Measurements from ENCODE around the gene SPI1. TPM values are rescaled to one million over a fixed set of nuclear protein-coding genes. Genes with fewer than 3 reads are reported as not detected.
"Not testable (repeated sequence)": the region's sequence is repeated elsewhere in the genome, so short reads cannot be mapped to it uniquely, and the experiment has no call there.

The SPI1 gene
- polyA plus RNA-seq, 2 donors = 3.9 to 6.8 TPM

DNA sequence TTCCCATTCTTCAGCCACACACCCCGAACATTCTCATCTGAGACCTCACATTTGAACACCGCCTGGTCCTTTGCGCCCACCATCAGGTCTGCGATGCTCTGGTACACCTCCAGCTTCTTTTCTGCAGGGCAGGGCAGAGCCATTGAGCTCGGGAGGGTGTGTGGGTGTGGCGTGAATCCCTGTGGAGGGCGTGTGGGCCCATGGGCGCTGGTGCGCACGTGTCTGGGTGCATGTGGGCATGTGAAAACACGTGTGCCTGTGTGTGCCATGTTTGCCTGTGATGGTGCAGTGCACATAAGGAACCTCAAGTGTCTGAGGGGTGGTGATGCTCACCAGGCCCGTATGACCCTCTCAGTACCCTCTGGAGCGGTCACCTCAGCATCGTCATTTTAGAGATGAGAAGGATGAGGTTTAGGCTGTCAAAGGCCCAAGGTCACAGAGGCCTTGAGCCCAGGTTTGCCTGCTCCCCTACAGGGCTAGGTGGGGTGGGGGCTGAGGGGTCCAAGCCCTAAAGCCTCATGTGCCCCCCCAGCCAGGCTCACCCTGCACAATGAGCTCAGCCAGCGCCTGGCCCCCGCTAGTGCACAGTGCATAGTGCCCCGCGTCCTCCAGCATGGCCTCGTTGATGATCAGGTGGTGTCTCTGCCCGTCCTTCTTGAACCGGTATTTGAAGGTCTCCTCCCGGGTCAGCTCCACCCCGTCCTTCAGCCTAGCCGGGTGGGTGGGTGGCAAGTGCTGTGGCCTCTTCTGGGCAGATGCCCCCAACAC lies 36.1 kb downstream of the SPI1 start:
- H3K4me1 ChIP-seq (ENCODE audit: control insufficient read depth in 2 of 2, insufficient read depth in 2 of 2, low read length in 1 of 2) = no peaks in the 10 kb centered on the region
- WGBS, 2 donors = 80 to 82% methylated on average over 24 of the region's 24 CpGs
- H3K27me3 ChIP-seq (ENCODE audit: control insufficient read depth in 1 of 2, insufficient read depth in 2 of 2, low read length in 2 of 2) = no peaks in the 10 kb centered on the region
- no peak overlapping the region for H3K27ac ChIP-seq (ENCODE audit: low read depth in 2 of 2, low read length in 1 of 2)
- H3K9me3 ChIP-seq (ENCODE audit: control insufficient read depth in 2 of 2, insufficient read depth in 1 of 2, low read depth in 1 of 2, low read length in 1 of 2) = no peaks in the 10 kb centered on the region
- H3K36me3 ChIP-seq (ENCODE audit: control insufficient read depth in 2 of 2, insufficient read depth in 2 of 2, low read length in 1 of 2) = no peaks in the 10 kb centered on the region
- H3K4me3 ChIP-seq (ENCODE audit: low read depth in 1 of 2, low read length in 2 of 2) = no peak overlapping the region

GRCh38 chr11:47340980-47341775 lies 37.2 kb downstream of the SPI1 start:
- Histone ChIP-seq H3K27ac (ENCODE audit: low read depth in 2 of 2, low read length in 1 of 2) (no peak overlapping the region), H3K27me3 (ENCODE audit: control insufficient read depth in 1 of 2, insufficient read depth in 2 of 2, low read length in 2 of 2) (no peaks in the 10 kb centered on the region), H3K9me3 (ENCODE audit: control insufficient read depth in 2 of 2, insufficient read depth in 1 of 2, low read depth in 1 of 2, low read length in 1 of 2) (no peaks in the 10 kb centered on the region), H3K4me3 (ENCODE audit: low read depth in 1 of 2, low read length in 2 of 2) (no peak overlapping the region), H3K4me1 (ENCODE audit: control insufficient read depth in 2 of 2, insufficient read depth in 2 of 2, low read length in 1 of 2) (no peaks in the 10 kb centered on the region), H3K36me3 (ENCODE audit: control insufficient read depth in 2 of 2, insufficient read depth in 2 of 2, low read length in 1 of 2) (no peaks in the 10 kb centered on the region)
- 61 to 66% methylated on average over 18 of the region's 18 CpGs for WGBS, 2 donors

DNA sequence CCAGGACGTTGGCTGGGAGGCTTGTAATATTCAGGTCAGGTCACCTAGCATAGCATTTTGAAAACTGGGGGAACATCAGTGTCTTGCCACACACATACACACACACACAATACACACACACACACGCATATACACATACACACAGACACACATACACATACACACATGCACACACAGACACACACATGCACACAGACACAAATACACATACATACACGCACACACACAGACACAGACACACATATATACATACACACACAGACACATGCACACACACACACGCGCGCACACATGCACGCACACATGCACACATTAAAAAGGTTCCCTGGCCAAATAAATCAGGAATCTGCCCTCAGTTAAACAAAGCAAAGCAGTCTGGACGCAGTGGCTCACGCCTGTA lies 38.3 kb downstream of the SPI1 start:
- Histone ChIP-seq H3K9me3 (ENCODE audit: control insufficient read depth in 2 of 2, insufficient read depth in 1 of 2, low read depth in 1 of 2, low read length in 1 of 2) (no peaks in the 10 kb centered on the region), H3K4me3 (ENCODE audit: low read depth in 1 of 2, low read length in 2 of 2) (no peak overlapping the region), H3K36me3 (ENCODE audit: control insufficient read depth in 2 of 2, insufficient read depth in 2 of 2, low read length in 1 of 2) (no peaks in the 10 kb centered on the region), H3K4me1 (ENCODE audit: control insufficient read depth in 2 of 2, insufficient read depth in 2 of 2, low read length in 1 of 2) (no peaks in the 10 kb centered on the region), H3K27me3 (ENCODE audit: control insufficient read depth in 1 of 2, insufficient read depth in 2 of 2, low read length in 2 of 2) (no peaks in the 10 kb centered on the region), H3K27ac (ENCODE audit: low read depth in 2 of 2, low read length in 1 of 2) (no peak overlapping the region)
- WGBS, 2 donors = 71 to 76% methylated on average over 9 of the region's 9 CpGs

DNA sequence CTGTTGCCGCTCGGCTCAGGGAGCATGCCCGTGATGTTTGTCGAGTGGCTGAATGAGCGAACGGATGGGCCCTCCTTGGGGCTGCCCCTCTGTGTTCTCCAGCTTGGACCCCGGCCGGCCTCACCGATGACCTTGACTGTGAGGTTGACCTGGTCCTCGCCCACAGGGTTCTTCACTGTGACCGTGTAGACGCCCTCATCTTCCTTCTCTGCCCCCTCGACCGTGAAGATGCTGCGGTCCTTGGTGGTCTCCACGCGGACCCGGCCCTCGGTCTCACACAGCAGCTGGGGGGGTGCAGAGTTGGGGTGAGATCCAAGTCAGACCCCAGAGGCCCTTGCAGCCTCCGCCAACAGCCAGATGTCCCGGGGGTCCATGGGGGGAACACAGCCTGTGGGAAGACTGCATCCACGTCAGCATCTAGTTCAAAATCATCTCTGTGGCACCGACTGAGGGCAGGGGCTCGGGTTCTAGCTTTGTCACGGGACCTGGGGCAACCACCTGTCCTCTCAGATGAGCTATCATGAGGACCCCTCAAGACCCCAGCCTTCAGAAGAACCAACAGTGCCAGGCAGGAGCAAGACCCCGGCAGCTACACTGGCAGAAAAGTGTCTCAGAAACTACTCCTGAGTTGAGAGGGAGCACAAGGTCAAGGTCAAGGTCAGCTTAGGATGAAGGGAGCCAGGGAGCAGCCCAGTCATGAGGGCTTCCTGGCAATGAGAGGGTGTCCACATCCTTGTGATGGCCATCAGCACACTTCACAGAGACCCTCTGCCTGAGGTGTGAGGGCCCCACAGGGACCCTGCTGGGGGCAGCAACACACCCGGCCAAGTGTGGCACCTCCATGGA lies 39.7 kb downstream of the SPI1 start:
- Histone ChIP-seq H3K4me1 (ENCODE audit: control insufficient read depth in 2 of 2, insufficient read depth in 2 of 2, low read length in 1 of 2) (no peaks in the 10 kb centered on the region), H3K27me3 (ENCODE audit: control insufficient read depth in 1 of 2, insufficient read depth in 2 of 2, low read length in 2 of 2) (no peaks in the 10 kb centered on the region)

DNA sequence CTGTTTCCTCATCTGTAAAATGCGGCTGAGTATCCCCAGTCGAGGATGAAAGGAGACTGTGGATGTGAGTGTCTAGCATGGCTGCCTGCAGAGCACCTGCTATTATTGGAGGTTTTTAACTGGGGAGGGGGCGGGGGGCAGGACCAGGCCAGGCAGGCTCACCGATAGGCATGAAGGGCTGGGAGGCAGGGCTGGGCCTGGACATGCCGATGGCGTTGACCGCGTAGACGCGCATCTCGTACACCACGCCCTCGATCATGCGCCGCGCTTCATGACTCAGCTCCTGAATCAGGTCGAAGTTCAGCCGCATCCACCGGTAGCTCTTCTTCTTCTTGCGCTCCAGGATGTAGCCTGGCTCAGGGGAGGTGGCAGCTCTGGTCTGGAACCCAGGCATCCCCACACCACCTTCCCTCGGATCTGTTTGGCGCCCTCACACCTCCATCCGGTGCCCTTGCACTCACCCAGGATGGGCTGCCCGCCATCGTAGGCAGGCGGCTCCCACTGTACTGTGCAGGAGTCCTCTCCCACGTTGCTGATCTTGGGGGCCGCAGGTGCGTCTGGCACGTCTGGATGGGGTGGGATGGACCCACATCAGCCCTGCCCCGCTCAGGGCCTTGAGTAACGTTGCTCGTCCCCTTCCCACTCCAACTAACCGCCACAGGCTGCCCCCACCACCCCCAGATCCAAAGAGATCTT lies 41.0 kb downstream of the SPI1 start:
- WGBS, 2 donors = 90% methylated on average over 34 of the region's 34 CpGs
- H3K4me1 ChIP-seq (ENCODE audit: control insufficient read depth in 2 of 2, insufficient read depth in 2 of 2, low read length in 1 of 2) = no peaks in the 10 kb centered on the region
- H3K27me3 ChIP-seq (ENCODE audit: control insufficient read depth in 1 of 2, insufficient read depth in 2 of 2, low read length in 2 of 2) = no peaks in the 10 kb centered on the region
- H3K36me3 ChIP-seq (ENCODE audit: control insufficient read depth in 2 of 2, insufficient read depth in 2 of 2, low read length in 1 of 2) = no peaks in the 10 kb centered on the region
- H3K4me3 ChIP-seq (ENCODE audit: low read depth in 1 of 2, low read length in 2 of 2) = no peak overlapping the region
- H3K9me3 ChIP-seq (ENCODE audit: control insufficient read depth in 2 of 2, insufficient read depth in 1 of 2, low read depth in 1 of 2, low read length in 1 of 2) = no peaks in the 10 kb centered on the region
- H3K27ac ChIP-seq (ENCODE audit: low read depth in 2 of 2, low read length in 1 of 2) = no peak overlapping the region

More for the DNA sequence above, 39.7 kb downstream of the SPI1 start:
- Histone ChIP-seq H3K36me3 (ENCODE audit: control insufficient read depth in 2 of 2, insufficient read depth in 2 of 2, low read length in 1 of 2) (no peaks in the 10 kb centered on the region), H3K9me3 (ENCODE audit: control insufficient read depth in 2 of 2, insufficient read depth in 1 of 2, low read depth in 1 of 2, low read length in 1 of 2) (no peaks in the 10 kb centered on the region), H3K4me3 (ENCODE audit: low read depth in 1 of 2, low read length in 2 of 2) (no peak overlapping the region), H3K27ac (ENCODE audit: low read depth in 2 of 2, low read length in 1 of 2) (no peak overlapping the region)
- 89 to 93% methylated on average over 26 to 27 of the region's 27 CpGs for whole genome bisulfite sequencing, 2 donors

- H3K4me1 ChIP-seq (ENCODE audit: control insufficient read depth in 2 of 2, insufficient read depth in 2 of 2, low read length in 1 of 2) = no peaks in the 10 kb centered on the region
- no peak overlapping the region for H3K27ac ChIP-seq (ENCODE audit: low read depth in 2 of 2, low read length in 1 of 2)
- H3K36me3 ChIP-seq (ENCODE audit: control insufficient read depth in 2 of 2, insufficient read depth in 2 of 2, low read length in 1 of 2) = no peaks in the 10 kb centered on the region
- no peak overlapping the region for H3K4me3 ChIP-seq (ENCODE audit: low read depth in 1 of 2, low read length in 2 of 2)
- H3K27me3 ChIP-seq (ENCODE audit: control insufficient read depth in 1 of 2, insufficient read depth in 2 of 2, low read length in 2 of 2) = no peaks in the 10 kb centered on the region
- WGBS, 2 donors = 84 to 92% methylated on average over 4 of the region's 4 CpGs
- no peaks in the 10 kb centered on the region for H3K9me3 ChIP-seq (ENCODE audit: control insufficient read depth in 2 of 2, insufficient read depth in 1 of 2, low read depth in 1 of 2, low read length in 1 of 2)
Observed at GRCh38 chr11:47336595-47336994, 41.8 kb downstream of the SPI1 start.

GRCh38 chr11:47335733-47336132 lies 42.6 kb downstream of the SPI1 start:
- H3K36me3 ChIP-seq (ENCODE audit: control insufficient read depth in 2 of 2, insufficient read depth in 2 of 2, low read length in 1 of 2) = no peaks in the 10 kb centered on the region
- H3K4me1 ChIP-seq (ENCODE audit: control insufficient read depth in 2 of 2, insufficient read depth in 2 of 2, low read length in 1 of 2) = peaks cover 2% of the 10 kb centered on the region in 2 donors
- H3K4me3 ChIP-seq (ENCODE audit: low read depth in 1 of 2, low read length in 2 of 2) = no peak overlapping the region
- no peaks in the 10 kb centered on the region for H3K9me3 ChIP-seq (ENCODE audit: control insufficient read depth in 2 of 2, insufficient read depth in 1 of 2, low read depth in 1 of 2, low read length in 1 of 2)
- WGBS, 2 donors = 82 to 89% methylated on average over 9 of the region's 9 CpGs
- H3K27me3 ChIP-seq (ENCODE audit: control insufficient read depth in 1 of 2, insufficient read depth in 2 of 2, low read length in 2 of 2) = no peaks in the 10 kb centered on the region
- H3K27ac ChIP-seq (ENCODE audit: low read depth in 2 of 2, low read length in 1 of 2) = no peak overlapping the region

GRCh38 chr11:47334699-47335411 lies 43.5 kb downstream of the SPI1 start:
- WGBS, 2 donors = 95 to 96% methylated on average over 16 of the region's 16 CpGs
- H3K9me3 ChIP-seq (ENCODE audit: control insufficient read depth in 2 of 2, insufficient read depth in 1 of 2, low read depth in 1 of 2, low read length in 1 of 2); H3K36me3 ChIP-seq (ENCODE audit: control insufficient read depth in 2 of 2, insufficient read depth in 2 of 2, low read length in 1 of 2); H3K4me3 ChIP-seq (ENCODE audit: low read depth in 1 of 2, low read length in 2 of 2); H3K27me3 ChIP-seq (ENCODE audit: control insufficient read depth in 1 of 2, insufficient read depth in 2 of 2, low read length in 2 of 2); H3K4me1 ChIP-seq (ENCODE audit: control insufficient read depth in 2 of 2, insufficient read depth in 2 of 2, low read length in 1 of 2); H3K27ac ChIP-seq (ENCODE audit: low read depth in 2 of 2, low read length in 1 of 2): not testable (repeated sequence)
